Measurements from ENCODE around the gene SLC25A53.

DNA sequence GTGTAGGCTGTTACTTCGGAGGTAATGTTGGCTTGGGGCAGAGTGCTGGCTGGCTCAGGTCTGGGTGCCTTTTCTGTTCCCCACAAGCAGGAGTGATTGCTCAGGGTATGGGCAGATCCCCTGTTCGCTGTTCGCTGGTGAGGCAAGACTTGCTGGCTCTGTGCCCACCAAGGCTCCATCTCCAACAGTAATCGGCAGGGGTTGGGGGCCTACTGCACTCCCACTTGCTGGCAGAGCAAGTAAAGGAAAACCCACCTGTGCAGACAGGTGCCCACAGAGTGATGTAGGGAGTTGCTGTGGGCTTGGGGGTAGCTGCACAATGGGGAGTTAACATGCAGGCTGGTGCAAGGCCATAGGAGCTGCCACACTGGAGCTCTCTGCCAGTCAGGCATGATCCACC is 72.7 kb downstream of the SLC25A53 start:
- TF ChIP-seq, protein P1, sequence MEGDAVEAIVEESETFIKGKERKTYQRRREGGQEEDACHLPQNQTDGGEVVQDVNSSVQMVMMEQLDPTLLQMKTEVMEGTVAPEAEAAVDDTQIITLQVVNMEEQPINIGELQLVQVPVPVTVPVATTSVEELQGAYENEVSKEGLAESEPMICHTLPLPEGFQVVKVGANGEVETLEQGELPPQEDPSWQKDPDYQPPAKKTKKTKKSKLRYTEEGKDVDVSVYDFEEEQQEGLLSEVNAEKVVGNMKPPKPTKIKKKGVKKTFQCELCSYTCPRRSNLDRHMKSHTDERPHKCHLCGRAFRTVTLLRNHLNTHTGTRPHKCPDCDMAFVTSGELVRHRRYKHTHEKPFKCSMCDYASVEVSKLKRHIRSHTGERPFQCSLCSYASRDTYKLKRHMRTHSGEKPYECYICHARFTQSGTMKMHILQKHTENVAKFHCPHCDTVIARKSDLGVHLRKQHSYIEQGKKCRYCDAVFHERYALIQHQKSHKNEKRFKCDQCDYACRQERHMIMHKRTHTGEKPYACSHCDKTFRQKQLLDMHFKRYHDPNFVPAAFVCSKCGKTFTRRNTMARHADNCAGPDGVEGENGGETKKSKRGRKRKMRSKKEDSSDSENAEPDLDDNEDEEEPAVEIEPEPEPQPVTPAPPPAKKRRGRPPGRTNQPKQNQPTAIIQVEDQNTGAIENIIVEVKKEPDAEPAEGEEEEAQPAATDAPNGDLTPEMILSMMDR (IDR thresholded peaks at IDR 0.05) = no peak
- no peak for TF ChIP-seq POLR2A (IDR thresholded peaks at IDR 0.05)

All from breast epithelium (tissue), 3 donors.